ENCODE results near the gene COL6A3.

DNA sequence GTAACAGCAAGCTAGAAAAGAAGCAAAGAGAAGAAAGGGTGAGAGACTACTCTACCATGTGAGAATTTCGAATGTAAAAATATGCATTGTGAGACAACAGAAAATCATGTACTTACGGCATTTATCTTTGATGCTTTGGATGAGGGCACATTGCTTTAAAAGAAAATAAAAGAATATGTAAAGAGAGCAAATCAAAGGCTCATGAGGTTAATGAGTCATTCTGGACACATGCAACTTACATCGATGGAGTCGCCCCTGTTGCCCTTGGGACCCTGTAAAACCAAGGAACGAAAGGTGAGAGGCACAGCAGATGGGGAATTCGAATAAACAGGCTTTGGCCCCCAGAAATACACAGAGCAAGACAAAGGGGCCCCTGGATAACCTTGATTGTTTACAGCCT is 69.0 kb downstream of the COL6A3 start:
- TF ChIP-seq TEAD4 (IDR thresholded peaks at IDR 0.05), result no peak
- no peak for TF ChIP-seq RAD21 (IDR thresholded peaks at IDR 0.05; ENCODE audit: low read depth)
- no peak for TF ChIP-seq CREB1 (IDR thresholded peaks at IDR 0.05; ENCODE audit: low read depth)
- TF ChIP-seq EP300 (IDR thresholded peaks at IDR 0.05; ENCODE audit: borderline replicate concordance), result no peak
- TF ChIP-seq, protein P1, sequence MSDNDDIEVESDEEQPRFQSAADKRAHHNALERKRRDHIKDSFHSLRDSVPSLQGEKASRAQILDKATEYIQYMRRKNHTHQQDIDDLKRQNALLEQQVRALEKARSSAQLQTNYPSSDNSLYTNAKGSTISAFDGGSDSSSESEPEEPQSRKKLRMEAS (IDR thresholded peaks at IDR 0.05), result no peak

Measured in Ishikawa (cell line).